ENCODE results near the gene CASKIN1.

DNA sequence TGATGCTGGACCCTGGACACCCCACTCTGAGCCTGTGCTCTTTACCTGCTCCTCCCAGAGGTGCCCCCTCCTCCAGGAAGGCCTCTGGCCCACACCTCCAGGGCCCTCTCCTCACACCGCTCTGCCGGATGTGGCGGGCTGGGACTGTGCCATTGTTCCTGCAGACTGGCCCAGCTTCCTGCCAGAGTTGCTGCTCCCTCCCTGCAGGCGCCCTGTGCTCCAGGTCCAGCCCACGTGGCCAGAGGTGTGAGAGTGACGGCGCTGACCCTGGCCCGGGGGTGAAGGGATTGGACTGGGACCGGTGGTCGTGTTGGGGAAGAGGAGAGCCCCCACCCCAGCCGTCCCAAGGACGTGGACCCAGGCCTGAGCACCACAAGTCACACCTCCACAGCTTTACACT lies 32.7 kb upstream of the CASKIN1 start:
- TF ChIP-seq, protein P1, sequence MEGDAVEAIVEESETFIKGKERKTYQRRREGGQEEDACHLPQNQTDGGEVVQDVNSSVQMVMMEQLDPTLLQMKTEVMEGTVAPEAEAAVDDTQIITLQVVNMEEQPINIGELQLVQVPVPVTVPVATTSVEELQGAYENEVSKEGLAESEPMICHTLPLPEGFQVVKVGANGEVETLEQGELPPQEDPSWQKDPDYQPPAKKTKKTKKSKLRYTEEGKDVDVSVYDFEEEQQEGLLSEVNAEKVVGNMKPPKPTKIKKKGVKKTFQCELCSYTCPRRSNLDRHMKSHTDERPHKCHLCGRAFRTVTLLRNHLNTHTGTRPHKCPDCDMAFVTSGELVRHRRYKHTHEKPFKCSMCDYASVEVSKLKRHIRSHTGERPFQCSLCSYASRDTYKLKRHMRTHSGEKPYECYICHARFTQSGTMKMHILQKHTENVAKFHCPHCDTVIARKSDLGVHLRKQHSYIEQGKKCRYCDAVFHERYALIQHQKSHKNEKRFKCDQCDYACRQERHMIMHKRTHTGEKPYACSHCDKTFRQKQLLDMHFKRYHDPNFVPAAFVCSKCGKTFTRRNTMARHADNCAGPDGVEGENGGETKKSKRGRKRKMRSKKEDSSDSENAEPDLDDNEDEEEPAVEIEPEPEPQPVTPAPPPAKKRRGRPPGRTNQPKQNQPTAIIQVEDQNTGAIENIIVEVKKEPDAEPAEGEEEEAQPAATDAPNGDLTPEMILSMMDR (IDR thresholded peaks at IDR 0.05), result no peak
- TF ChIP-seq POLR2A (IDR thresholded peaks at IDR 0.05), result no peak

All from lower leg skin (tissue), 3 donors.